Measurements from ENCODE around the gene ARID3B. TPM values are rescaled to one million over a fixed set of nuclear protein-coding genes. Genes with fewer than 3 reads are reported as not detected.
"Not testable (repeated sequence)": the region's sequence is repeated elsewhere in the genome, so short reads cannot be mapped to it uniquely, and the experiment has no call there.

ARID3B gene
- total RNA-seq, 1 donor = 3.6 TPM

- Histone ChIP-seq H3K9me3 (ENCODE audit: low read depth, low read length) (no peaks in the 10 kb centered on the region), H3K4me1 (ENCODE audit: insufficient read depth, low read length) (peaks cover 8% of the 10 kb centered on the region), H3K36me3 (ENCODE audit: insufficient read depth, low read length) (no peaks in the 10 kb centered on the region), H4K20me1 (ENCODE audit: insufficient read depth, low read length) (no peaks in the 10 kb centered on the region), H3K4me3 (ENCODE audit: insufficient read depth, low read length) (no peak overlapping the region), H3K4me2 (ENCODE audit: insufficient read depth, low read length) (no peak overlapping the region), H3K27ac (ENCODE audit: low read depth, low read length) (peak overlapping the region; percentile 71), H2AFZ (ENCODE audit: low read length) (peak overlapping the region; percentile 63), H3K79me2 (ENCODE audit: insufficient read depth, low read length) (no peaks in the 10 kb centered on the region), H3K27me3 (ENCODE audit: insufficient read depth, low read length) (no peaks in the 10 kb centered on the region)
- no peak for TF ChIP-seq CTCF (IDR thresholded peaks at IDR 0.05; ENCODE audit: extremely low read depth, low read depth, low read length)
- peak; percentile 88 for DNase-seq (ENCODE audit: insufficient read length, low spot score, missing footprints)
These were observed 35.0 kb upstream of the ARID3B start for GRCh38 chr15:74505837-74506514.

GRCh38 chr15:74506515-74506840, 34.5 kb upstream of the ARID3B start:
- H3K4me2 ChIP-seq (ENCODE audit: insufficient read depth, low read length) = no peak overlapping the region
- DNase-seq (ENCODE audit: insufficient read length, low spot score, missing footprints) = no peak
- H3K79me2 ChIP-seq (ENCODE audit: insufficient read depth, low read length) = no peaks in the 10 kb centered on the region
- H2AFZ ChIP-seq (ENCODE audit: low read length) = peak overlapping the region; percentile 63
- no peaks in the 10 kb centered on the region for H3K9me3 ChIP-seq (ENCODE audit: low read depth, low read length)
- peaks cover 8% of the 10 kb centered on the region for H3K4me1 ChIP-seq (ENCODE audit: insufficient read depth, low read length)
- no peaks in the 10 kb centered on the region for H3K36me3 ChIP-seq (ENCODE audit: insufficient read depth, low read length)
- no peak overlapping the region for H3K4me3 ChIP-seq (ENCODE audit: insufficient read depth, low read length)
- no peaks in the 10 kb centered on the region for H3K27me3 ChIP-seq (ENCODE audit: insufficient read depth, low read length)
- TF ChIP-seq CTCF (IDR thresholded peaks at IDR 0.05; ENCODE audit: extremely low read depth, low read depth, low read length) = no peak
- H4K20me1 ChIP-seq (ENCODE audit: insufficient read depth, low read length) = no peaks in the 10 kb centered on the region
- H3K27ac ChIP-seq (ENCODE audit: low read depth, low read length) = peak overlapping the region; percentile 71

- no peaks in the 10 kb centered on the region for H3K27me3 ChIP-seq (ENCODE audit: insufficient read depth, low read length)
- no peaks in the 10 kb centered on the region for H4K20me1 ChIP-seq (ENCODE audit: insufficient read depth, low read length)
- no peaks in the 10 kb centered on the region for H3K36me3 ChIP-seq (ENCODE audit: insufficient read depth, low read length)
- no peak overlapping the region for H3K4me2 ChIP-seq (ENCODE audit: insufficient read depth, low read length)
- no peak overlapping the region for H3K4me3 ChIP-seq (ENCODE audit: insufficient read depth, low read length)
- DNase-seq (ENCODE audit: insufficient read length, low spot score, missing footprints) = no peak
- TF ChIP-seq CTCF (IDR thresholded peaks at IDR 0.05; ENCODE audit: extremely low read depth, low read depth, low read length) = no peak
- no peak overlapping the region for H3K27ac ChIP-seq (ENCODE audit: low read depth, low read length)
- no peaks in the 10 kb centered on the region for H3K4me1 ChIP-seq (ENCODE audit: insufficient read depth, low read length)
- no peaks in the 10 kb centered on the region for H3K79me2 ChIP-seq (ENCODE audit: insufficient read depth, low read length)
- no peak overlapping the region for H2AFZ ChIP-seq (ENCODE audit: low read length)
- no peaks in the 10 kb centered on the region for H3K9me3 ChIP-seq (ENCODE audit: low read depth, low read length)
These were observed 29.4 kb upstream of the ARID3B start for GRCh38 chr15:74511583-74511982.

- H3K27me3 ChIP-seq (ENCODE audit: insufficient read depth, low read length); H4K20me1 ChIP-seq (ENCODE audit: insufficient read depth, low read length); H3K4me2 ChIP-seq (ENCODE audit: insufficient read depth, low read length); H3K9me3 ChIP-seq (ENCODE audit: low read depth, low read length); H3K4me1 ChIP-seq (ENCODE audit: insufficient read depth, low read length); DNase-seq (ENCODE audit: insufficient read length, low spot score, missing footprints); H2AFZ ChIP-seq (ENCODE audit: low read length); H3K4me3 ChIP-seq (ENCODE audit: insufficient read depth, low read length); H3K27ac ChIP-seq (ENCODE audit: low read depth, low read length); H3K79me2 ChIP-seq (ENCODE audit: insufficient read depth, low read length); H3K36me3 ChIP-seq (ENCODE audit: insufficient read depth, low read length): not testable (repeated sequence)
These were observed 27.0 kb upstream of the ARID3B start for GRCh38 chr15:74514059-74514458.
